HUES6 (cell line): ENCODE results near the gene TRIM43B.
"Not testable (repeated sequence)": the region's sequence is repeated elsewhere in the genome, so short reads cannot be mapped to it uniquely, and the experiment has no call there.

Source experiments
- H3K27ac ChIP-seq: 2 replicates; pipeline ENCODE4 v1.7.0; 2013; ENCODE audit warnings: low read depth, mild to moderate bottlenecking, low read length, inconsistent platforms
- H3K27me3 ChIP-seq: 2 replicates; pipeline ENCODE4 v1.6.1; 2013; ENCODE audit warnings: low read length; ENCODE audit not compliant: control insufficient read depth, insufficient read depth
- H3K36me3 ChIP-seq: 2 replicates; pipeline ENCODE4 v1.6.1; 2013; ENCODE audit warnings: low read length; ENCODE audit not compliant: control insufficient read depth, insufficient read depth
- H3K4me1 ChIP-seq: 2 replicates; pipeline ENCODE4 v1.6.1; 2013; ENCODE audit warnings: low read length; ENCODE audit not compliant: control insufficient read depth, insufficient read depth
- H3K4me3 ChIP-seq: 2 replicates; pipeline ENCODE4 v1.5.1; 2013; ENCODE audit warnings: low read depth, low read length
- H3K9ac ChIP-seq: one replicate; pipeline ENCODE4 v1.6.1; 2013; ENCODE audit warnings: mild to moderate bottlenecking, low read length
- H3K9me3 ChIP-seq: 2 replicates; pipeline ENCODE4 v1.6.1; 2013; ENCODE audit warnings: low read depth, low read length; ENCODE audit not compliant: control insufficient read depth, insufficient read depth

TRIM43B gene

DNA sequence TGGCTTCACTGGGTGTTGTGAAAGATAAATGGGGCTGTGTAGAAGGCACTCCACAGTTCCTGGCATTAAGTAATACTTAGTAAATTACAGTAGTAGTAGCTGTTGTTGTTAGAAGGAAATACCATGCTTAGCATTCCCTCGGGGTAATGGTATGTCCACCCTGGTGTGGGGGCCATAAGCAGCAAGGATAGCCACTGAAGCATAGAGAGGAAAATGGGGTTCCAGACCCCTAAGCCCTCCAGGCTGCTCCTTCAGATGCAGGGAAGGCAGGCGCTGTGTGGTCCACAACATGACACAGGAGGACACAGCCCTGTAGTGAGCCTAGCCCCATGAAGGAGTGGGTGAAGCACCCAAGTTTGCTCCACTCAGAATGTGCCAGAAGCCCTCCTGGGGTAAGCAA, 50.6 kb downstream of the TRIM43B start:
- not testable (repeated sequence) for H3K9me3 ChIP-seq, H3K27me3 ChIP-seq, H3K4me1 ChIP-seq, H3K36me3 ChIP-seq, H3K27ac ChIP-seq, H3K4me3 ChIP-seq, H3K9ac ChIP-seq

DNA sequence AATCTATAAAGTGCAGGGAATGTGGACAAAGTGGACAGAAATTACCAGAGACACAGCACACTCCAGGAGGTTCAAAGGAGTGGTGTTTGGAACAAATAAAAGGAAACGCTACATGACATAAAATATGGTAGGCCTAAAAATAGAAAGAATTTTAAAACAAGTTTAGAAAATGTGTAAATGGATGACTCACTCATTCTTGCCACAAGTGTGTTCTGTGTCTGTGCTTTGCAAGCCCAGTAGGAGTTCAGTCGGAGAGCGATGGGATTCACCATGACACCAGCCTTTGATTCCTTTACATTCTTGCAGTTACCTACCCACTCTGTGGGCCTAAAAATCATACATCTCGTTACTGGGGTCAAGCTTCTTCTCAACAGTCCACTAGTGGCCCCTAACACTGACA, 51.2 kb downstream of the TRIM43B start:
- not testable (repeated sequence) for H3K9ac ChIP-seq, H3K9me3 ChIP-seq, H3K36me3 ChIP-seq, H3K27me3 ChIP-seq, H3K4me1 ChIP-seq, H3K27ac ChIP-seq, H3K4me3 ChIP-seq

DNA sequence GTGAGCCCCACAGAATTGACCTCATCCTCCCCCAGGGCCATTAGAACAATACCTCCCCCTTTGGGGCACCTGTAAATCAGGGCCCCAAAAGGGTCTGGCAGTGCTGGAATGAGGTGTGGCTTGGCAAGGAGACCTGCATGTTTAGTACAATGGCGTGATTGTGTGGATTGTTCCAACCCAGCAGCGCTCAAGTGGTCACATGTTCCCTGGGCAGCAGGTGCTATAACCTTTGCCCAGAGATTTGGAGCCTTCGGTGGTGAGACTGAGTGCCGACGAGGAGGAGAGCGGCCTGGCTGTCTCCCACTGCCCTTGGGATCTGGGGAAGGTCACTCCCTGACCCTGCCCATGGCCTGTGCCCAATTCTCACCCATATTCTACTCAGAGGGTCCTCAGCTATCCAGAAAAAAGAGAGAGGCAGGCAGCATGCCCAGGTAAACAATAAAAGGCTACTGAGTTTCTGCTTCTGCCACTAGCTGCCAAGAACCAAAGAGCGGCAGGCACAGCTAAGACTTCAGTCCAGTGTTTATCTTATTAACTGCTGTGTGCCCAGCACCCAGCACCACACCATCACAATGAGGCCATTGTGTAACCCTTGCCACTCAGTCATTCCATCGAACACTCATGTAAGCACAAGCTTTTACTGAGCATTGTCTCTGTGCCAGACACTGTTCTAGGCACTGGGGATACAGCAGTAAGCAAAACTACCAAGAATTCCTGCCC, 54.6 kb downstream of the TRIM43B start:
- H3K4me3 ChIP-seq, H3K27ac ChIP-seq, H3K9me3 ChIP-seq, H3K9ac ChIP-seq, H3K36me3 ChIP-seq, H3K27me3 ChIP-seq, H3K4me1 ChIP-seq: not testable (repeated sequence)

- not testable (repeated sequence) for H3K9me3 ChIP-seq, H3K4me1 ChIP-seq, H3K9ac ChIP-seq, H3K4me3 ChIP-seq, H3K36me3 ChIP-seq, H3K27me3 ChIP-seq, H3K27ac ChIP-seq
Measured at GRCh38 chr2:95427196-95427867, 57.2 kb downstream of the TRIM43B start.
